ENCODE data around the gene STARD5. TPM values are rescaled to one million over a fixed set of nuclear protein-coding genes. Genes with fewer than 3 reads are reported as not detected.

The STARD5 gene
- total and polyA plus RNA-seq, 9 of the 15 experiments (the other 6 are each of a cell fraction or from before 2014, with no cell fraction given), result 1.7 to 5.7 (median 2.2) TPM

- FAIRE-seq, result no peak
- peaks cover 20% of the 10 kb centered on the region; the same call in 1 of the 3 replicates for H3K36me3 ChIP-seq (ENCODE audit: control insufficient read depth, insufficient read depth, low read length)
- DNase-seq (ENCODE audit: extremely low read depth in 1 of 4, low spot score in 3 of 4), result no peak
- H2AFZ ChIP-seq (ENCODE audit: low read depth, low read length), result no peak overlapping the region
- H3K9me1 ChIP-seq (ENCODE audit: control insufficient read depth, insufficient read depth, low read length), result no peaks in the 10 kb centered on the region
- no peak overlapping the region for H3K4me2 ChIP-seq (ENCODE audit: insufficient read depth, low read length)
- H3K27me3 ChIP-seq (ENCODE audit: control insufficient read depth in 2 of 2, insufficient read depth in 2 of 2, low read length in 2 of 2), result no peaks in the 10 kb centered on the region
- TF ChIP-seq ZNF24 (IDR thresholded peaks at IDR 0.05) (no peak), PTBP1 (IDR thresholded peaks at IDR 0.05; ENCODE audit: low read depth, low read length) (no peak), POU5F1 (IDR thresholded peaks at IDR 0.05; ENCODE audit: borderline replicate concordance, low read depth, low read length, partially characterized antibody) (no peak), IRF9 (tag; IDR thresholded peaks at IDR 0.05) (no peak), NELFE (IDR thresholded peaks at IDR 0.05; ENCODE audit: insufficient read depth, insufficient read length) (no peak)
- intact Hi-C loops (cut with micrococcal nuclease) (no loop called here), in situ Hi-C loops (cut with MboI) (no loop called here)
- no TSS peak for BruUV-seq (replicated peaks)
- no peak overlapping the region for H3K9ac ChIP-seq (ENCODE audit: insufficient read depth in 1 of 2, low read depth in 2 of 2, low read length in 2 of 2)
- H3K4me1 ChIP-seq (replicated peaks in 1 of 2; ENCODE audit: control insufficient read depth in 2 of 2, insufficient read depth in 2 of 2, low read length in 2 of 2), result no peaks in the 10 kb centered on the region
- no peaks in the 10 kb centered on the region for H3K79me2 ChIP-seq (ENCODE audit: control insufficient read depth, insufficient read depth, low read length)
- WGBS (ENCODE audit: insufficient coverage, low coverage, missing lambda C conversion rate), result 58% methylated on average over 6 of the region's 6 CpGs
- H3K9me3 ChIP-seq (replicated peaks; ENCODE audit: control insufficient read depth, insufficient read depth, low read depth, low read length), result no peaks in the 10 kb centered on the region
- no peaks in the 10 kb centered on the region; the same call in 1 of the 2 replicates for H4K20me1 ChIP-seq (replicated peaks; ENCODE audit: control insufficient read depth, insufficient read depth, low read length)
- H3K27ac ChIP-seq (ENCODE audit: extremely low read depth, low read depth, low read length), result no peak overlapping the region
- ChIA-PET POLR2A (interaction anchor here (1.0 kb wide), 1 partner anchor 13 kb away, joined by 3 read pairs; no protein-coding TSS in a partner anchor), CTCF (ENCODE audit: low intra/inter-chr PET ratio) (no interaction called here)
- H3K4me3 ChIP-seq, result no peak overlapping the region
- ATAC-seq, result no peak
Measured at GRCh38 chr15:81302701-81303109, 21.2 kb downstream of the STARD5 start.
